Stimulated activated CD4-positive, alpha-beta T cell treated with anti-CD3 and anti-CD28 coated beads, TNF-alpha, amount 100 ng/mL, for 24 hours (primary cell): ENCODE data around the gene PLCG1.

Source experiments
- DNase-seq, 3 experiments: peaks; one replicate each; pipeline ENCODE4 v3.0.0-alpha.2; 2020; ENCODE audit warnings: low read depth in 3 of 3

Gene PLCG1

GRCh38 chr20:41213150-41213820 lies 75.9 kb downstream of the PLCG1 start:
- no peak for DNase-seq

- DNase-seq: no peak
Measured at GRCh38 chr20:41214202-41214601, 76.9 kb downstream of the PLCG1 start.

- no peak for DNase-seq
Measured at GRCh38 chr20:41214666-41215065, 77.3 kb downstream of the PLCG1 start.

- no peak for DNase-seq
Measured at GRCh38 chr20:41217422-41217821, 80.1 kb downstream of the PLCG1 start.

GRCh38 chr20:41218466-41218865 lies 81.1 kb downstream of the PLCG1 start:
- DNase-seq: no peak

GRCh38 chr20:41219824-41220223 lies 82.5 kb downstream of the PLCG1 start:
- no peak for DNase-seq

GRCh38 chr20:41221614-41222218 lies 84.4 kb downstream of the PLCG1 start:
- DNase-seq: no peak

- DNase-seq: no peak
Measured at GRCh38 chr20:41222296-41222695, 85.0 kb downstream of the PLCG1 start.

- DNase-seq: no peak
Measured at GRCh38 chr20:41222703-41223102, 85.4 kb downstream of the PLCG1 start.

- DNase-seq: no peak
Measured at GRCh38 chr20:41223112-41223511, 85.8 kb downstream of the PLCG1 start.

GRCh38 chr20:41224281-41224680 lies 86.9 kb downstream of the PLCG1 start:
- no peak for DNase-seq

GRCh38 chr20:41225091-41225490 lies 87.7 kb downstream of the PLCG1 start:
- no peak for DNase-seq

- no peak for DNase-seq
Measured at GRCh38 chr20:41226426-41226825, 89.1 kb downstream of the PLCG1 start.
